ENCODE results near the gene NGFR.

Gene NGFR

DNA sequence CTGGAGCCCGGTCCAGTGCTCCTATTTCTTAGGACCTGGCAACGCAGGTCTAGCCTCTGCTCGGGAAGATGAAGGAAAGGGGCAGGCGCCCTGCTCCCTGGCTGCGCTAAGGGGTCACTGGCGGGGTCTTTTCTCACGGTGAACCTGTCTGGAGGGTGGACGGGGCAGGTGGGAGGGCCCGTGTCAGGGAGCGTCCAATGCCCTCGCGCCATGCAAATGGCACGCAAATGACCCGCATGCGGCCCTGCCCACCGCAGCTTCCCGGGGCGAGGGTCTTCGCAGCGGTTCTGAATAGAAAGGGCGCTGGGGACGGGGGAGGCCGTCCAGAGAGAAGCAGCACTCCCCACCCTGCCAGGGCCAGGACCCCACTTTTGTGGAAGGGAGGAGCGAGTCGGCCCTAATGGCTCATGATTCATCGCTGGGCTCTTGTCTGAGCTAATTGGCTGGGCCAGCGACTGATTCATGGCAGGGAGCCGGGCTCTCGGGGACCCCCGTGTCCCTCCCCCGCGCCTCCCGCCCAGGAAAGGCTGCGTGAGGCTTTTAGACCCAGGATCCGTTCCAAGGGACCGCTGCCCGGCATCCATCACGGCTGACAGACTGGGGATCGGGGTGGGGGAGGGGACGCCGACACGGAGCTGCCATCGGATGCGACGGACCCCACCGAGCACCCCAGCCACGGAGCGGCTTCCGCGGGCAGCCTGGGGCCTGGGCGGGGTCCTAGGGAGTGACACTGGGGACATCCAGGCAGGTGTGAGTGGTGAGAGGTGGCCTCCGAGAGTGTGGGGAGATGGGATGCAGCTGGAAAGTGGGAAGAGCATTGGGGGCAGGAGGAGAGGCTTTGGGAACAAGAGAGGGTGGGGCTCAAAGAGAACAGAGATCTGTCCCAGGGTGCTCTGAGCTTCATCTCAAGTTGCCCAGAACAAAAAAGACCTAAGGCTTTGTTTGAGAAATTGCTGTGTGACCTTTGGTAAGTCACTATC lies 25.0 kb upstream of the NGFR start:
- DNase-seq: no peak

DNA sequence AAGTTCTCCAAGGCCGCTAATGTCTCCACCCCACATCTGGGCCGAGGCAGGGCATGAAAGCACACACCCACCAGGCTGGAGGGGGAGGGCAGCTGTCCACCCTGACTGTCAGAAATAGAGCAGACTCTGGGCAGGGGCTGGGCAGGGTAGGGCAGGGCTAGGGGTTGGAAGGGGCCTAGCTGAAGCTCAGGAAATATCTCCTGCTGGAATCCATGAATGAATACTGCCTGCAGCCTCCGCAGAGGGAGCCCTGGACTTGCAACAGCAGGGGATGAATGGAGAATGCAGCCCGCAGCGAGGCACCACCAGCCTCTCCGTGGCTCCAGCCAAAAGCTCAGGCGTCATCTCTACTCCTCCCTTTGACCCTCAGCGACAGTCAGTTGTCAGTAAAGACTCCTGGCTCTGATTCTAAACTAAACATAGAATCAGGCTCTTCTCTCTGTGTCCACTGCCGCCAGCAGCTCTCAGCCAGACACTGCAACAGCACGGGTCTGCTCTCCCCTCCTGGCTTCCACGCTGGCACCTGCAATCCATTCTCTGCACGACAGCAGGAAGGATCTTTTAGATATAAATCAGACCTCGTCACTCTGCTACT lies 23.9 kb upstream of the NGFR start:
- no peak for DNase-seq

- DNase-seq: no peak
These were observed 23.3 kb upstream of the NGFR start for GRCh38 chr17:49471769-49472168.

GRCh38 chr17:49472527-49472926 lies 22.6 kb upstream of the NGFR start:
- no peak for DNase-seq

GRCh38 chr17:49473900-49474751 lies 21.0 kb upstream of the NGFR start:
- no peak for DNase-seq

GRCh38 chr17:49477709-49478108 lies 17.4 kb upstream of the NGFR start:
- DNase-seq: no peak

DNA sequence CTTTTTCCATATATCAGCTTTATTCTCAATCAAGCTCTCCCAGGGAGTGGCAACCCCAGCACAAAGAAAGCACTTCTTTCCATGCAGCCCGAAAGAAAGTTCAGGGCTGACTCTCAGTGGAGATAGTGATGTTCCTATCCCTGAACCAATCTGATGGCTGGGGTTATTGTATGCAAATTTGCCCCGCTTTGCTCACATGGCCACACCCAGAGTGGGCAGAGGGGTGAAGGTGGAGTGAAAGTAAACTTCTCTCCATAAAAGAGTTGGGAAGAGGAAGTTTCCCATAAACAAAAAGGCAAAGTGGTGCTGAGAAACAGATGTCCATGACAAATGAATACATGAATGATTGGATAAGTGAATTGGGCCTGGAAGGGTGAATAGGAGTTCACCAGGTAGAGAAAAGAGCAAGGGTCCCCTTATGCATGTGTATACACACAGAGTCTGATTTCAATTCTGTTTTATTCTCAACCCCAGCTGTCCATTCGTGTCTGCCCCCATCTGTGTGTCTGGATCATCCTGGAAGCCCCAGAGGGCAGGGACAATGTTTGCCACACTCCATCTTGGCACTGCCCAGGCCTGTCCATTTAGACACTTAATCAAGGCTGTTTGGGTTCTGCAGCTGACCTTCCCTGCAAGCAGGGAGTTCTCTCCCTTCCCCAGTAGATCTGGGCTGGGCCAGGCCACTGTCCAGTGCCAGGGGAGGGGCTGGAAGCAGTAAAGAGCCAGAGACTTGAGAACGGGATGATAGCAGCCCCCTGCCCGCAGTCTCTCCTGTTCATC lies 14.1 kb upstream of the NGFR start:
- DNase-seq: no peak

DNA sequence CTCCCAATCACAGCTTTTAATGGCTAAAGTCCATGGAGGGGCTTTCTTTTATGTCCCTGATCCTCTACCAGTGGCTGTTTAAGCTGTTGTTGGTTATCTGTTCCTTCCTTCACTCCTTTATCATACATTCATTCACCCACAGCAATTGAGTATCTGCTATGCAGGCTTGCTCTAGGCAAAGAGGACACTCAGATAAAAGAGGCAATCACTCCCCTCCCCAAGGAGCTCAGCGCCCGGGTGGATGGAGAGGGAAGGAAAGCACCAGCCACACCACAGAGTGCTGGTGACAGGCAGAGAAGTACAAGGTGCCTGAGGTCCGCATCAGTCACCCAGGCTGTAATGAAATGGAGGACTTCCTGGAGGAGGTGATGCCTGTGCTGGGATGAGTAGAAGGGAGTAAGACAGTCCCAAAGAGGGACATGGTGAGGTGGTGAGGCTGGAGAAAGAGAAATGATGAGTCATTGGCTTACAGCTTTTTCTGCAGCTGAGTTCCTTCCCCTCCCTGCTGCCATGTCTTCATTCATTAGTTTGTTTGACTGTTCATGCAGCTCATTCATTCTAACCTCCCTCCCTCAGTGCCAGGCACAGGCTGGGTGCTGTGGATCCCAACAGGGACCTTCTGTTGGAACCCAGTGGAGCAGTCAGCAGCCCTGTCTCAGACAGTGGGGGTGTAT lies 12.8 kb upstream of the NGFR start:
- DNase-seq: no peak

DNA sequence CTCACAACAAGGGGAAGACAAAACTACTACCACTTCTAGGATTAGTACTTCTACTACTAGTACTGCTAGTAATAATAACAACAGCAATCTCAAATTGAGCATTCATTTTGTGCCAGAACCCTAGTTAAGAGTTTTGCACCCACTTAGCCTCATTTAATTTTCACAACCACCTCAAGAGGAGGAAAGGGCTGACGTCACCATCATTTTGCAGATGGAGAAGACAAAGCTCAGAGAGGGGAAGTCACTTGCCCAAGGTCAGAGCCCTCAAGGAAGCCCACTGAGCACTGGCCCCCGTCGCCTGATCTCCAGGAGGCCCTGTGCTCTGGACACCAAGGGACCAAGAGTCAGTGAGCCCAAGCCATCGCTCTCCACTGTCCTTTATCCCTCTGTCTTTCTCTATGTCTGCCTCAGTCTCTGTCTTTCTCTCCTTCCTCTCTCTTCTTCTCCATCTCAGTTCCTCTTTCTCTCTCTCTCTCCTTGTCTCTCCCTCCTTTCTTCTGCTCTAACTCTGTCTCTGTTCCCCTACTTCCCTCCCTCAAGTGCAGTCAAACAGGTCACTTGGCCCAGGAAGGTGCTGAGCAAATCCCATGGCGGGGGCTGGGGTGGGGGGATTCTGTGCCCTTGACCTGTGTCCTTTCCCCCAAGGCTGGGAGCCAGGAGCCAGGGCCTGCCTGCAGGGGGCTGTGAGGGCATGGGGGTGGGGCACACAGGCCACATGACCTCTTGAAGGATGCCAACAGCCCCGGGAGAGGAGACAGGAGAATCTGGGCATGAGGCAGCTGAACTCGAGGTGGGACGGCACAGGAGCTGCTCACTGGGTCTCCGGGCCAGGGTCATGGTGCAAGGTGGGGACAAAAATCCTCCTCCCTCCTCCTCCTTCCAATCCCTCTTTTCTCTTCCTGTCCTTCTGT lies 11.2 kb upstream of the NGFR start:
- no peak for DNase-seq

DNA sequence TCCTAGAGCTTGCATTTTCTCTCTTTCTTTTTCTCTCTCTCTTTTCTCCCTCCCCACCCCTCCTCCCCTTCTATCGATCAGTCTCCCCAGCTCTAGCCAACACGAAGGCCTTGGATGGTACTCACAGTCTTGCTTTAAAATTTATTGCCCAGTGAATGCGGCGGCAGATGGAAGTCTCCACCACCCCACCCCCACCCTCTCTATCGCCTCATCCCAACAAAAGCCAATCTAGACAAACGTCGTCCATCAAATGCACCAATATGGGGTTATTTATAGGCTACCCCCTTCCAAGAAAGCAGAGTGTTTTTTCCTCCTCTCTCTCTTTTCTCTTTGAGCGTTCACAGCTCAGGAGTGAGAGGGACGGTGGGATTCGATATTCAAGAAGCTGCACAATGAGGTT lies 10.5 kb upstream of the NGFR start:
- no peak for DNase-seq

GRCh38 chr17:49486012-49486641 lies 9.0 kb upstream of the NGFR start:
- DNase-seq: no peak

DNA sequence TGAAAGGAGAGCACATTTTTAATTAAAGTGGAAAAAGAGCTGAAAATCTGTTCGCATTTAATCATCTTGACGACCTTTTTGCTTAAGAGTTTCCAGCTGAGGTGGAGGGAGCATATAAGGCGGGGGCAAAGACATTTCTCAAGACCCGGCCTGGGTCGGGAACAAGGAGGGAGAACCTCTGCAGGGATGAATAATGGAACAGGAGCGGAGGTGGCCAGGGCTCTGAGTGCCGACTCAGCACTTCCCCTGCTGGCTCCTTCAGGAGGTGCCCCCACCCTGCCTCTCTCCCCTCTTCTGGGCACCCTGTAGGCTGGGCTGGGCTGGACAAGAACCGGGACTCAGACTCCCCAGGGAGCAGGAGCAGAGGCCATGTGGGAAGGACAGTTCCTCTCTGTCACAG lies 7.9 kb upstream of the NGFR start:
- DNase-seq: no peak

GRCh38 chr17:49488612-49489011 lies 6.5 kb upstream of the NGFR start:
- no peak for DNase-seq

DNA sequence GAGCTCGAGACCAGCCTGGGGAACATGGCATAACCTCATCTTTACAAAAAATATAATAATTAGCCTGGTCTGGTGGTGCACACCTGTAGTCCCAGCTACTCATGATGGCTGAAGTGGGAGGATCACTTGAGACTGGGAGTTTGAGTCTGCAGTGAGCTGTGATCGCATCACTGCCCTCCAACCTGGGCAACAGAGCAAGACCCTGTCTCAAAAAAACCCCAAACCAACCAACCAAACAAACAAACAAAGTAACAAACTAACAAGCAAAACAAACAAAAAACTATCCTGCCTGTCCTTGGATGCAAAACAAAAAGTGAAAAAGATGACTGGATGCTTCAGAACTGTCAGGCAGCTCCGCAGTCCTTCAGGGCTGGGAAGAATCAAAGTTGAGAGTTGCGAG lies 5.7 kb upstream of the NGFR start:
- DNase-seq: no peak

DNA sequence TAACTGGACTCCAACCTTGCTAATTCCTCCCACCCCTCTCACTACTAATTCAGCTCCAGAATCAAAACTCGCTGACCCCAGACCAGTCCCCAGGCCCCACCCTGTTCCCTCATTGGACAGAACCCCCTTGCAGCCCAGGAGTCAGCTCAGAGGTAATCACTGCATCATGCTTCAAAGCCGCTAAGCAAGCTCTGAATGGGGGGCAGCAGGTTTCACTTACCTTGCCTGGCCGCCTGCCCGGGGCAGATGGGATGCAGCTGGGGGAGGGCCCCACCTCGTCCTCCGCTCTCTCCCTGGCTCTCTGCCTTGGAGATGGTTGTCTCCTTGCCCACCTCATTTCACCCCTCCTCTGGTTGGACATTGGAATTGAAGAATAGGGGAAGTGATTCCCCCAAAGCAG lies 4.8 kb upstream of the NGFR start:
- no peak for DNase-seq

DNA sequence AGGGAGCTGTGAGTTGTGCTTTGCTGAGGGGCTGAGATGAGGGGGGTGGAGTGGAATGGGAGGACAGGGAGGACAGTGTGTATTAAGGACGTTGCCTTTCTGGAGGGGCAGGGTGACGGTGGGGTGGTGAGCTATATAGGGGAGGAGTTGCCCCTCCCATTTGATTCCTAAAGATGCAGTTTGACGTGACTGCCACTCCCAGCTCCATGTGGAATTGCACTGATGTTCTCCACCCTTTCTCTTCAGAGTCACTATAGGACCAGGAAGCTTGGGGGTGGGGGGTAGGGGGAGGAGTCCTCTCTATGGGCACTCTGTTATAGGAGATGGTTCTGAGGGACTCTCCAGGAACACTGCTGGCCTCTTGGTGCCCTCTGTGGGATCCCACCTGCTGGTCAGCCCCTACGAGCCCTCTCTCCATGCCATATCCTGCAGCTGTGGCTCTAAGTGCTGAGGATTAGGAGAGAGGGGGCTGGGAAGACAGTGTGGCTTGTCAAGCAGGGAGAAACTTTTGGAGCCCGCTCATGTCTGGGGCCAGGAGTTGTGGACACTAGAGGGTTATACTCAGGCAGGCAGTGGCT lies 3.8 kb upstream of the NGFR start:
- no peak for DNase-seq

- no peak for DNase-seq
These were observed 601 bp upstream of the NGFR start for GRCh38 chr17:49494399-49494985.

DNA sequence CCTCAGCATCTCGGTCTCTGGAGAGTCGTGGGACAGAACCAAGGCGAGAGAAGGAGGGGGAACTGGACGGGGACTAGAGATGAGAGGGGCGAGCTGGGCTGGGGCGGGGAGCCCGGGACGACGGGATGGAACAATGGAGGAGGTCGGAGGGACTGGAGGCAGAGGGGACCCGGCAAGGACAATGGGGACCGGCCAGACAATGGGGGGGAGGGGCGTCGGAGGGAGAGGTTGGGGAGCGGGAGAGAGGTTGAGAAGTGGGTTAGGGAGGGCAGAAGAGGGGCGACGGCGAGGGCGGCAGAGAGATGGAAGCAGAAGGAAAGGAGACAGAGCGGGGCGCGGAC lies 719 bp downstream of the NGFR start:
- DNase-seq: no peak

GRCh38 chr17:49496183-49496866 lies 1.2 kb downstream of the NGFR start:
- DNase-seq: no peak

GRCh38 chr17:49496867-49497147 lies 1.7 kb downstream of the NGFR start:
- DNase-seq: no peak
